ENCODE data around the gene EPS8.

DNA sequence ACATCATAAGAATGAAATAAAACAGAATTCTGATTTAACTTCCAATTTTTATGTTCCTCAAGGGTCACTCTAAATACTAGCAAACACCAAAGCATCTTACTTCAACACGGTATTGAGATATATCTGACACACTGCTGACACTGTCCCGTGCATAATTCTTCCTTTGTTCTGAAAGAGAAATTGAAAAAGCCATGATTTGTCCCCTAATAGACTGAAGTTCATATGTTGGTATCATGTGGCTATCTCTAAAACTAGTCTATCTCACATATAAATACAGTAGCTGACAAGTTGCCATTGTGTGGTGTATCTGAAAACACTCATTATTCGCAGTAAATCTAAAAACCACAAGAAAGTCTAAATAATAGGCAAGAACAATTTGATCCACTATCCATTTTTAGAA lies 118.4 kb downstream of the EPS8 start:
- TF ChIP-seq TAF1 (IDR thresholded peaks at IDR 0.05; ENCODE audit: borderline replicate concordance, insufficient read depth, low read length) (no peak), POLR2AphosphoS5 (IDR thresholded peaks at IDR 0.05; ENCODE audit: low read depth, low read length) (no peak), REST (IDR thresholded peaks at IDR 0.05; ENCODE audit: insufficient read depth in 1 of 2, low read depth in 2 of 2, low read length in 2 of 2) (no peak)

Measured in PFSK-1 (cell line).